H9 (cell line): ENCODE results near the gene CREG2. TPM values are rescaled to one million over a fixed set of nuclear protein-coding genes. Genes with fewer than 3 reads are reported as not detected.

ENCODE experiments used
- DNase-seq: peaks from one replicate; pipeline ENCODE4 v3.0.0-alpha.2; 2017
- H2AFZ ChIP-seq: one replicate; pipeline ENCODE4 v1.6.1; 2013; ENCODE audit warnings: mild to moderate bottlenecking, low read length, control low read depth, moderate library complexity
- H2AK5ac ChIP-seq: 2 replicates; pipeline ENCODE4 v1.6.1; 2013; ENCODE audit warnings: low read length, control low read depth, mixed read lengths; ENCODE audit not compliant: insufficient read length
- H2BK120ac ChIP-seq: one replicate; pipeline ENCODE4 v1.6.1; 2013; ENCODE audit warnings: low read depth, mild to moderate bottlenecking, low read length, control low read depth, inconsistent platforms; ENCODE audit not compliant: poor library complexity, severe bottlenecking
- H2BK12ac ChIP-seq: 2 replicates; pipeline ENCODE4 v1.6.1; 2013; ENCODE audit warnings: low read length, control low read depth, mixed read lengths, low read depth; ENCODE audit not compliant: insufficient read length
- H2BK15ac ChIP-seq: 2 replicates; pipeline ENCODE4 v1.6.1; 2013; ENCODE audit warnings: low read depth, low read length, control low read depth
- H2BK20ac ChIP-seq: one replicate; pipeline ENCODE4 v1.6.1; 2013; ENCODE audit warnings: low read depth, mild to moderate bottlenecking, low read length, control low read depth, inconsistent platforms; ENCODE audit not compliant: poor library complexity, severe bottlenecking
- H2BK5ac ChIP-seq: 2 replicates; pipeline ENCODE4 v1.6.1; 2013; ENCODE audit warnings: low read length, control low read depth, mixed read lengths; ENCODE audit not compliant: insufficient read length
- H3K14ac ChIP-seq: 2 replicates; pipeline ENCODE4 v1.6.1; 2013; ENCODE audit warnings: low read length, control low read depth; ENCODE audit not compliant: insufficient read depth
- H3K18ac ChIP-seq: 2 replicates; pipeline ENCODE4 v1.6.1; 2013; ENCODE audit warnings: low read depth, mild to moderate bottlenecking, mixed read lengths, low read length, control low read depth; ENCODE audit not compliant: insufficient read length
- H3K23ac ChIP-seq: 2 replicates; pipeline ENCODE4 v1.6.1; 2013; ENCODE audit warnings: low read length, control low read depth, mixed read lengths, low read depth; ENCODE audit not compliant: insufficient read length
- H3K23me2 ChIP-seq: 2 replicates; pipeline ENCODE4 v1.6.1; 2013; ENCODE audit warnings: low read depth, mild to moderate bottlenecking, mixed read lengths, low read length, control low read depth; ENCODE audit not compliant: insufficient read length, poor library complexity, severe bottlenecking
- H3K27ac ChIP-seq: 2 replicates; pipeline ENCODE4 v1.5.1; 2013; ENCODE audit warnings: low read length, control low read depth, mixed read lengths, low read depth; ENCODE audit not compliant: insufficient read length
- H3K27me3 ChIP-seq: 2 replicates; pipeline ENCODE4 v1.6.1; 2013; ENCODE audit warnings: low read length, control low read depth, inconsistent platforms; ENCODE audit not compliant: insufficient read depth
- H3K4ac ChIP-seq: 2 replicates; pipeline ENCODE4 v1.6.1; 2013; ENCODE audit warnings: low read depth, mild to moderate bottlenecking, control low read depth, inconsistent platforms, low read length, moderate library complexity
- H3K4me1 ChIP-seq: 2 replicates; pipeline ENCODE4 v1.6.1; 2013; ENCODE audit warnings: low read length, control low read depth, inconsistent platforms; ENCODE audit not compliant: insufficient read depth
- H3K4me2 ChIP-seq: 2 replicates; pipeline ENCODE4 v1.6.1; 2013; ENCODE audit warnings: low read length, control low read depth, mixed read lengths; ENCODE audit not compliant: insufficient read length, insufficient read depth
- H3K56ac ChIP-seq: 2 replicates; pipeline ENCODE4 v1.6.1; 2013; ENCODE audit warnings: low read depth, mild to moderate bottlenecking, mixed read lengths, low read length, control low read depth; ENCODE audit not compliant: insufficient read length
- H3K79me1 ChIP-seq: 2 replicates; pipeline ENCODE4 v1.6.1; 2013; ENCODE audit warnings: low read depth, mild to moderate bottlenecking, moderate library complexity, low read length, control low read depth, inconsistent platforms; ENCODE audit not compliant: insufficient read depth, poor library complexity, severe bottlenecking
- H3K79me2 ChIP-seq: 2 replicates; pipeline ENCODE4 v1.6.1; 2013; ENCODE audit warnings: low read length, control low read depth, inconsistent platforms; ENCODE audit not compliant: insufficient read depth
- H3K9ac ChIP-seq: 2 replicates; pipeline ENCODE4 v1.6.1; 2013; ENCODE audit warnings: low read length, control low read depth, mixed read lengths; ENCODE audit not compliant: insufficient read length; ENCODE audit errors: extremely low read depth
- H3K9me3 ChIP-seq: one replicate; pipeline ENCODE4 v1.6.1; 2013; ENCODE audit warnings: low read depth, low read length, inconsistent platforms; ENCODE audit not compliant: control insufficient read depth
- H3T11ph ChIP-seq: one replicate; pipeline ENCODE4 v1.6.1; 2013; ENCODE audit warnings: mild to moderate bottlenecking, low read length, control low read depth, inconsistent platforms
- H4K20me1 ChIP-seq: one replicate; pipeline ENCODE4 v1.6.1; 2013; ENCODE audit not compliant: control insufficient read depth, insufficient read length, insufficient read depth
- H4K5ac ChIP-seq: 2 replicates; pipeline ENCODE4 v1.6.1; 2013; ENCODE audit warnings: low read depth, mild to moderate bottlenecking, mixed read lengths, low read length, control low read depth; ENCODE audit not compliant: insufficient read length
- H4K8ac ChIP-seq: replicated peaks from 2 replicates; pipeline ENCODE4 v1.6.1; 2013; ENCODE audit warnings: low read length, control low read depth, mixed read lengths, low read depth; ENCODE audit not compliant: insufficient read length
- H4K91ac ChIP-seq: 2 replicates; pipeline ENCODE4 v1.6.1; 2013; ENCODE audit warnings: low read depth, mild to moderate bottlenecking, moderate library complexity, mixed read lengths, low read length, control low read depth; ENCODE audit not compliant: insufficient read length
- H3K27ac Mint-ChIP-seq, 3 experiments: 2 replicates in 2 of 3; 3 replicates in 1 of 3; pipeline ENCODE4 v1.8.0; 2020 to 2021; ENCODE audit warnings: mixed read lengths in 3 of 3, mild to moderate bottlenecking in 1 of 3, moderate library complexity in 1 of 3
- H3K27me3 Mint-ChIP-seq: 2 replicates; pipeline ENCODE4 v1.8.0; 2021; ENCODE audit warnings: low read depth, mild to moderate bottlenecking, moderate library complexity, mixed read lengths
- H3K36me3 Mint-ChIP-seq, 3 experiments: 2 replicates in 2 of 3; 3 replicates in 1 of 3; pipeline ENCODE4 v1.8.0; 2020 to 2021; ENCODE audit warnings: low read depth in 3 of 3, mixed read lengths in 3 of 3; ENCODE audit not compliant: insufficient read depth in 1 of 3
- H3K4me1 Mint-ChIP-seq, 2 experiments: 2 replicates each; pipeline ENCODE4 v1.8.0; 2020; ENCODE audit warnings: mixed read lengths in 2 of 2
- H3K4me3 Mint-ChIP-seq, 2 experiments: 2 replicates in 1 of 2; 3 replicates in 1 of 2; pipeline ENCODE4 v1.8.0; 2020 to 2021; ENCODE audit warnings: mild to moderate bottlenecking in 2 of 2, mixed read lengths in 2 of 2, moderate library complexity in 1 of 2
- H3K9me3 Mint-ChIP-seq, 2 experiments: 2 replicates in 1 of 2; 3 replicates in 1 of 2; pipeline ENCODE4 v1.8.0; 2020; ENCODE audit warnings: mild to moderate bottlenecking in 2 of 2, mixed read lengths in 2 of 2, moderate library complexity in 1 of 2
- WGBS: extraction: QIAGEN DNeasy Blood & Tissue Kit; methylation state at CpG from one replicate; pipeline ENCODE4 v1.1.7; 2013; ENCODE audit warnings: missing lambda C conversion rate, low lambda C conversion rate, mixed read lengths; ENCODE audit not compliant: insufficient read length; ENCODE audit errors: extremely low coverage; 5-methylcytosine and 5-hydroxymethylcytosine counted together
- total RNA-seq: library from RNA; stranded (reverse); gene quantifications from 2 replicates; pipeline ENCODE4 v1.2.1, GENCODE V29; 2021
- TF ChIP-seq, protein P1 (sequence below): fragments of 200-600 bp; sonication (generic); conservative IDR thresholded peaks from 3 replicates; pipeline ENCODE4 v1.8.0; 2021; ENCODE audit warnings: antibody characterized with exemption, mild to moderate bottlenecking

The CREG2 gene
- total RNA-seq, 1 experiment from 2014 or later: 0.77 TPM

DNA sequence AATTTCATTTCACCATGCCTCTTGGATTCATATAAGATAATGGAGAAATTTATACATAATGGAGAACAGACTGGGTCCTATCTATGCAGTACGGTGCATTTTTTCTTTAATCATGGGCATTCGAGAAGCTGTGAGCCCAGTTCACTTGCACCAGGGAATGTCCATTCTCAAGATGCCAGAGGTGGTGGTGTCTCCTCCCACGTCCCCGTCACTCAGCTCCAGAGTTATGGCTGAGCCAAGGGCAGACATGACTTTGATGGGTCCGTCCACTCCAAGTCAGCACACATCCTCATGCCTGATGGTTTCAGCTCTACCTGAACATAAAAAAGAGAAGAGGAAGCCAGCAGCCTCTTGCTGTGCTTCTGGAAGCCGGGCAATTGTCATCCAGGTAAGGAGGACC is 42.1 kb upstream of the CREG2 start:
- Mint-ChIP-seq H3K27me3 (0 out of 2 replicates have a peak, but pooled peaks cover 2% of the 10 kb centered on the region), H3K4me1 (peaks cover 3 to 10% of the 10 kb centered on the region in 2 experiments), H3K36me3 (no peaks in the 10 kb centered on the region), H3K9me3 (no peaks in the 10 kb centered on the region), H3K27ac (no peak overlapping the region), H3K4me3 (no peak overlapping the region)
- TF ChIP-seq, protein P1, sequence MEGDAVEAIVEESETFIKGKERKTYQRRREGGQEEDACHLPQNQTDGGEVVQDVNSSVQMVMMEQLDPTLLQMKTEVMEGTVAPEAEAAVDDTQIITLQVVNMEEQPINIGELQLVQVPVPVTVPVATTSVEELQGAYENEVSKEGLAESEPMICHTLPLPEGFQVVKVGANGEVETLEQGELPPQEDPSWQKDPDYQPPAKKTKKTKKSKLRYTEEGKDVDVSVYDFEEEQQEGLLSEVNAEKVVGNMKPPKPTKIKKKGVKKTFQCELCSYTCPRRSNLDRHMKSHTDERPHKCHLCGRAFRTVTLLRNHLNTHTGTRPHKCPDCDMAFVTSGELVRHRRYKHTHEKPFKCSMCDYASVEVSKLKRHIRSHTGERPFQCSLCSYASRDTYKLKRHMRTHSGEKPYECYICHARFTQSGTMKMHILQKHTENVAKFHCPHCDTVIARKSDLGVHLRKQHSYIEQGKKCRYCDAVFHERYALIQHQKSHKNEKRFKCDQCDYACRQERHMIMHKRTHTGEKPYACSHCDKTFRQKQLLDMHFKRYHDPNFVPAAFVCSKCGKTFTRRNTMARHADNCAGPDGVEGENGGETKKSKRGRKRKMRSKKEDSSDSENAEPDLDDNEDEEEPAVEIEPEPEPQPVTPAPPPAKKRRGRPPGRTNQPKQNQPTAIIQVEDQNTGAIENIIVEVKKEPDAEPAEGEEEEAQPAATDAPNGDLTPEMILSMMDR: no peak
- Histone ChIP-seq H3K4me2 (no peak overlapping the region), H3K23me2 (no peaks in the 10 kb centered on the region), H3K4me1 (no peaks in the 10 kb centered on the region), H2BK20ac (no peak overlapping the region), H4K5ac (no peak overlapping the region), H3K9ac (no peak overlapping the region), H3K27ac (no peak overlapping the region), H3K14ac (no peak overlapping the region; the same call in 1 of the 2 replicates), H4K20me1 (no peaks in the 10 kb centered on the region), H2BK12ac (no peak overlapping the region), H3K27me3 (no peaks in the 10 kb centered on the region), H2AK5ac (no peak overlapping the region), H2BK5ac (no peak overlapping the region), H4K91ac (no peak overlapping the region), H3K79me1 (no peaks in the 10 kb centered on the region), H3K23ac (no peak overlapping the region), H2BK120ac (no peak overlapping the region), H3K18ac (no peak overlapping the region), H2BK15ac (no peak overlapping the region), H2AFZ (no peak overlapping the region), H3K9me3 (no peaks in the 10 kb centered on the region), H3K79me2 (no peaks in the 10 kb centered on the region), H3K56ac (no peak overlapping the region), H3T11ph (no peak overlapping the region), H3K4ac (no peak overlapping the region), H4K8ac (no peak overlapping the region)
- no peak for DNase-seq
- WGBS: no CpG with 5 or more reads among the region's 6 CpGs
